MM.1S (cell line): Measurements from ENCODE around the gene CHRM4.

Source experiments
- DNase-seq: peaks from one replicate; pipeline ENCODE4 v3.0.0-alpha.2; 2015
- H2AFZ ChIP-seq: fragments of 300-600 bp; sonication (generic); 2 replicates; pipeline ENCODE4 v1.6.0; 2016; ENCODE audit warnings: antibody characterized with exemption, low read length
- H3F3A ChIP-seq: fragments of 300-600 bp; sonication (generic); 2 replicates; pipeline ENCODE4 v1.6.1; 2016; ENCODE audit warnings: mild to moderate bottlenecking, antibody characterized with exemption, low read length, moderate library complexity, mixed read lengths; ENCODE audit not compliant: insufficient read depth
- H3K27ac ChIP-seq: fragments of 300-600 bp; sonication (generic); 2 replicates; pipeline ENCODE4 v1.5.1; 2016; ENCODE audit warnings: mild to moderate bottlenecking, low read length
- H3K27me3 ChIP-seq: fragments of 300-600 bp; sonication (generic); replicated peaks from 2 replicates; pipeline ENCODE4 v1.6.0; 2016; ENCODE audit warnings: low read length; ENCODE audit not compliant: insufficient read depth
- H3K36me3 ChIP-seq: fragments of 300-600 bp; sonication (generic); replicated peaks from 2 replicates; pipeline ENCODE4 v1.6.1; 2016; ENCODE audit warnings: mild to moderate bottlenecking, low read length, mixed read lengths; ENCODE audit not compliant: insufficient read depth
- H3K4me1 ChIP-seq: fragments of 300-600 bp; sonication (generic); 2 replicates; pipeline ENCODE4 v1.6.1; 2016; ENCODE audit warnings: low read length, mixed read lengths
- H3K4me2 ChIP-seq: fragments of 300-600 bp; sonication (generic); 2 replicates; pipeline ENCODE4 v1.6.0; 2016; ENCODE audit warnings: low read depth, low read length
- H3K4me3 ChIP-seq: fragments of 300-600 bp; sonication (generic); 2 replicates; pipeline ENCODE4 v1.5.1; 2016; ENCODE audit warnings: low read length, mixed read lengths
- H3K79me2 ChIP-seq: fragments of 300-600 bp; sonication (generic); 2 replicates; pipeline ENCODE4 v1.6.1; 2016; ENCODE audit warnings: mixed run types, low read length, mixed read lengths
- H3K9ac ChIP-seq: fragments of 300-600 bp; sonication (generic); 2 replicates; pipeline ENCODE4 v1.6.1; 2016; ENCODE audit warnings: low read length, mixed read lengths
- H3K9me2 ChIP-seq: fragments of 300-600 bp; sonication (generic); replicated peaks from 2 replicates; pipeline ENCODE4 v1.6.1; 2016; ENCODE audit warnings: mild to moderate bottlenecking, low read length, mixed read lengths; ENCODE audit not compliant: insufficient read depth
- H3K9me3 ChIP-seq: fragments of 300-600 bp; sonication (generic); replicated peaks from 2 replicates; pipeline ENCODE4 v1.6.1; 2016; ENCODE audit warnings: mild to moderate bottlenecking, low read length, mixed read lengths; ENCODE audit not compliant: insufficient read depth
- H4K20me1 ChIP-seq: fragments of 300-600 bp; sonication (generic); 2 replicates; pipeline ENCODE4 v1.6.1; 2016; ENCODE audit warnings: mild to moderate bottlenecking, low read length, moderate library complexity, mixed read lengths; ENCODE audit not compliant: insufficient read depth
- EZH2 ChIP-seq: fragments of 300-600 bp; sonication (generic); optimal IDR thresholded peaks from 2 replicates; pipeline ENCODE3; 2017; ENCODE audit warnings: low read depth, mild to moderate bottlenecking, antibody characterized with exemption, low read length, mixed read lengths
- EZH2phosphoT487 ChIP-seq: fragments of 300-600 bp; sonication (generic); IDR thresholded peaks from 2 replicates; pipeline ENCODE4 v1.6.1; 2018; ENCODE audit warnings: antibody characterized with exemption, low read length
- TF ChIP-seq, protein P1 (sequence below): fragments of 300-600 bp; sonication (generic); IDR thresholded peaks from 2 replicates; pipeline ENCODE4 v1.5.1; 2016; ENCODE audit warnings: antibody characterized with exemption, low read length, mixed read lengths

Gene CHRM4

GRCh38 chr11:46359953-46360352 is 31.6 kb downstream of the CHRM4 start:
- H3K36me3 ChIP-seq: no peaks in the 10 kb centered on the region
- no peak overlapping the region for H3K4me2 ChIP-seq
- H4K20me1 ChIP-seq: no peaks in the 10 kb centered on the region
- H3K9me3 ChIP-seq: no peaks in the 10 kb centered on the region
- no peak for TF ChIP-seq EZH2phosphoT487
- TF ChIP-seq, protein P1, sequence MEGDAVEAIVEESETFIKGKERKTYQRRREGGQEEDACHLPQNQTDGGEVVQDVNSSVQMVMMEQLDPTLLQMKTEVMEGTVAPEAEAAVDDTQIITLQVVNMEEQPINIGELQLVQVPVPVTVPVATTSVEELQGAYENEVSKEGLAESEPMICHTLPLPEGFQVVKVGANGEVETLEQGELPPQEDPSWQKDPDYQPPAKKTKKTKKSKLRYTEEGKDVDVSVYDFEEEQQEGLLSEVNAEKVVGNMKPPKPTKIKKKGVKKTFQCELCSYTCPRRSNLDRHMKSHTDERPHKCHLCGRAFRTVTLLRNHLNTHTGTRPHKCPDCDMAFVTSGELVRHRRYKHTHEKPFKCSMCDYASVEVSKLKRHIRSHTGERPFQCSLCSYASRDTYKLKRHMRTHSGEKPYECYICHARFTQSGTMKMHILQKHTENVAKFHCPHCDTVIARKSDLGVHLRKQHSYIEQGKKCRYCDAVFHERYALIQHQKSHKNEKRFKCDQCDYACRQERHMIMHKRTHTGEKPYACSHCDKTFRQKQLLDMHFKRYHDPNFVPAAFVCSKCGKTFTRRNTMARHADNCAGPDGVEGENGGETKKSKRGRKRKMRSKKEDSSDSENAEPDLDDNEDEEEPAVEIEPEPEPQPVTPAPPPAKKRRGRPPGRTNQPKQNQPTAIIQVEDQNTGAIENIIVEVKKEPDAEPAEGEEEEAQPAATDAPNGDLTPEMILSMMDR: no peak
- TF ChIP-seq EZH2: no peak
- H3F3A ChIP-seq: no peaks in the 10 kb centered on the region
- H2AFZ ChIP-seq: no peak overlapping the region
- H3K27ac ChIP-seq: no peak overlapping the region
- H3K4me3 ChIP-seq: no peak overlapping the region
- no peak for DNase-seq
- H3K9ac ChIP-seq: no peak overlapping the region
- peaks cover 32% of the 10 kb centered on the region for H3K79me2 ChIP-seq
- H3K4me1 ChIP-seq: no peaks in the 10 kb centered on the region
- no peaks in the 10 kb centered on the region for H3K27me3 ChIP-seq
- no peaks in the 10 kb centered on the region for H3K9me2 ChIP-seq

GRCh38 chr11:46357483-46357936 is 34.1 kb downstream of the CHRM4 start:
- H3K4me1 ChIP-seq: no peaks in the 10 kb centered on the region
- TF ChIP-seq EZH2 (no peak), EZH2phosphoT487 (no peak)
- TF ChIP-seq, protein P1: no peak
- no peaks in the 10 kb centered on the region for H3F3A ChIP-seq
- H3K79me2 ChIP-seq: peaks cover 48% of the 10 kb centered on the region
- H3K27ac ChIP-seq: no peak overlapping the region
- H3K36me3 ChIP-seq: no peaks in the 10 kb centered on the region
- H3K9ac ChIP-seq: no peak overlapping the region
- no peaks in the 10 kb centered on the region for H4K20me1 ChIP-seq
- H3K9me2 ChIP-seq: no peaks in the 10 kb centered on the region
- no peaks in the 10 kb centered on the region for H3K27me3 ChIP-seq
- H2AFZ ChIP-seq: no peak overlapping the region
- no peak overlapping the region for H3K4me3 ChIP-seq
- H3K9me3 ChIP-seq: no peaks in the 10 kb centered on the region
- no peak overlapping the region for H3K4me2 ChIP-seq
- DNase-seq: no peak

DNA sequence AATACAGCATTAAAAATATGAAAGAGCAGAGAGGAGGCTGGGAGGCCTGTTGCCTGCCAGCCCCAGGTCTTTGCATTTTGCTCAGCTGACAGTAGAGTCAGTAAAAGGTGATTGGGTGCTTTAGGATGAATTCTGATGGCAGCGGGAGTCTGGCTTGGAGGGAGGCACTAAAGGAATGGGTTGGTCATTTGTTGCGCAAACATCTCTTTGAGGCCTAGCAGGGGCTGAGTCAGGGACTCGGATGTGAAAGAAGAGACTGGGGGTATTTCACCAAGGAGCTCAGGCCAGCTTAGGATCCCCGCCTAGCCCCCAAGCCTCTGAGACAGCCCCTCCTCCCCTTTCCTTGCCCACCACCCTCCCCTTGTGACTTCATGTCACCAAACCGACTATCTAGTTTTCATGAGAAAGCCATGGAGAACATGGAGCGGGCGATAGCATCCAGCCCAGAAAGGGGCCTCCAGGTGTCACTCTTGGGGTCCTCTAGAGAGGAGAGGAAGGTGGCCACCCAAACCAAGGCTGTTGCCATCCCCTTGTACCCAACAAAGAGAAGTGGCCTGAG is 34.6 kb downstream of the CHRM4 start:
- no peak for DNase-seq
- no peak overlapping the region for H3K9ac ChIP-seq
- no peaks in the 10 kb centered on the region for H3K9me3 ChIP-seq
- H3K4me2 ChIP-seq: no peak overlapping the region
- H3K79me2 ChIP-seq: peaks cover 48% of the 10 kb centered on the region
- H2AFZ ChIP-seq: no peak overlapping the region
- no peak overlapping the region for H3K27ac ChIP-seq
- H3F3A ChIP-seq: no peaks in the 10 kb centered on the region
- no peaks in the 10 kb centered on the region for H3K36me3 ChIP-seq
- H3K27me3 ChIP-seq: no peaks in the 10 kb centered on the region
- no peak overlapping the region for H3K4me3 ChIP-seq
- no peaks in the 10 kb centered on the region for H3K4me1 ChIP-seq
- H3K9me2 ChIP-seq: no peaks in the 10 kb centered on the region
- TF ChIP-seq EZH2phosphoT487: no peak
- TF ChIP-seq EZH2: no peak
- TF ChIP-seq, protein P1: no peak
- no peaks in the 10 kb centered on the region for H4K20me1 ChIP-seq
